ENCODE results near the gene ZNFX1. TPM values are rescaled to one million over a fixed set of nuclear protein-coding genes. Genes with fewer than 3 reads are reported as not detected.

Gene ZNFX1
- total RNA-seq, 2 experiments from 2014 or later: 50.6 to 51.6 TPM

DNA sequence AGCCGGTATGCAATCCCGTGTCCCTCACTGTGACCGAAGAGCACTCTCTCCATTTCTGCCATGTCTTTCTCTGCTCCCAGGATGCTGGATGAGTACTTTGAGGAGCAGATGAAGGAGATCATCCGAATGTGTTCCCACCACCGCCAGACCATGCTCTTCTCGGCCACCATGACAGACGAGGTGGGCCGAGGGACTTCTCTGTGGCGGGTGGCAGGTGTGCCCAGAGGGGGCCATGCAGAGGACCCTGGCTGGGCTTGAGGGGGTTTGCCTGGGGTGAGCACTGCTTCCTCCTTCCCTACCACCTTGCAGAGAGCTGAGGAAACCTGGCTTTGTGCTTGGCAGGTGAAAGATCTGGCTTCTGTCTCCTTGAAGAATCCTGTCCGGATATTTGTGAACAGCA, 44.6 kb downstream of the ZNFX1 start:
- POLR2A ChIA-PET: no interaction called here
- CTCF ChIA-PET: interaction anchor here (0.5 kb wide), 1 partner anchor 16 kb away, joined by 3 read pairs; no protein-coding TSS in a partner anchor
- H3K4me3 Mint-ChIP-seq: no peak overlapping the region
- H3K27ac Mint-ChIP-seq: no peak overlapping the region
- H3K36me3 ChIP-seq (ENCODE audit: insufficient read depth, low read length): peaks cover 88% of the 10 kb centered on the region
- H3K4me3 ChIP-seq (ENCODE audit: low read length): no peak overlapping the region
- no peaks in the 10 kb centered on the region for H3K27me3 Mint-ChIP-seq
- no peaks in the 10 kb centered on the region for H3K27me3 ChIP-seq (ENCODE audit: control insufficient read depth in 1 of 2, insufficient read depth in 2 of 2, low read length in 2 of 2)
- no peaks in the 10 kb centered on the region for H3K9me3 ChIP-seq (ENCODE audit: control insufficient read depth in 1 of 2, insufficient read depth in 1 of 2, low read length in 2 of 2)
- H3K4me1 ChIP-seq (ENCODE audit: insufficient read depth, low read length): no peaks in the 10 kb centered on the region
- intact Hi-C loops (cut with DNase I, micrococcal nuclease): no loop called here
- H3K36me3 Mint-ChIP-seq (ENCODE audit: low read depth): peaks cover 91% of the 10 kb centered on the region
- ATAC-seq (ENCODE audit: poor library complexity) (no peak), DNase-seq (no peak)
- no peak overlapping the region for H3K27ac ChIP-seq (ENCODE audit: low read depth in 1 of 2, low read length in 2 of 2)
- no peaks in the 10 kb centered on the region for H3K4me1 Mint-ChIP-seq (ENCODE audit: low read depth)
- no peaks in the 10 kb centered on the region for H3K9me3 Mint-ChIP-seq
- TF ChIP-seq, protein P1, sequence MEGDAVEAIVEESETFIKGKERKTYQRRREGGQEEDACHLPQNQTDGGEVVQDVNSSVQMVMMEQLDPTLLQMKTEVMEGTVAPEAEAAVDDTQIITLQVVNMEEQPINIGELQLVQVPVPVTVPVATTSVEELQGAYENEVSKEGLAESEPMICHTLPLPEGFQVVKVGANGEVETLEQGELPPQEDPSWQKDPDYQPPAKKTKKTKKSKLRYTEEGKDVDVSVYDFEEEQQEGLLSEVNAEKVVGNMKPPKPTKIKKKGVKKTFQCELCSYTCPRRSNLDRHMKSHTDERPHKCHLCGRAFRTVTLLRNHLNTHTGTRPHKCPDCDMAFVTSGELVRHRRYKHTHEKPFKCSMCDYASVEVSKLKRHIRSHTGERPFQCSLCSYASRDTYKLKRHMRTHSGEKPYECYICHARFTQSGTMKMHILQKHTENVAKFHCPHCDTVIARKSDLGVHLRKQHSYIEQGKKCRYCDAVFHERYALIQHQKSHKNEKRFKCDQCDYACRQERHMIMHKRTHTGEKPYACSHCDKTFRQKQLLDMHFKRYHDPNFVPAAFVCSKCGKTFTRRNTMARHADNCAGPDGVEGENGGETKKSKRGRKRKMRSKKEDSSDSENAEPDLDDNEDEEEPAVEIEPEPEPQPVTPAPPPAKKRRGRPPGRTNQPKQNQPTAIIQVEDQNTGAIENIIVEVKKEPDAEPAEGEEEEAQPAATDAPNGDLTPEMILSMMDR (IDR thresholded peaks at IDR 0.05): no peak

DNA sequence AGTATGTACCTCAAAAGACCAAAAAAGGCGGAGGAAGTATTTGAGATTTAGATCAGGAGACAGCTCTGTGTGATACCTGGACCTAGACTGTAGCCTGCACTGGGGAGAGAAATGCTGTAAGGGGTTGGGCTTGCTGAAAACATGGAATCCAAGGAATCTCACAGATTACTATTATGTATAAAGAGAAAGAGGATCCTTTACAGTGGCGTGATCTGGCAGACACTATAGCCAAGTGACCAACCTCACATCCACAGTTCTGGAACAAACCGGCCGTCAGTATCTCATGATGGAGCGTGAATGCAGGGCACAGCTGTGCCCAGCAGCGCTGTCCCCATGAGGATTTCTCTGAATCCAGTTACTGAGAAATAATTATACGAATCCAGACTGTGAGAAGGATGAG, 46.4 kb downstream of the ZNFX1 start:
- DNase-seq (no peak), ATAC-seq (ENCODE audit: poor library complexity) (no peak)
- POLR2A ChIA-PET: interaction anchor here (1.4 kb wide), 1 partner anchor 13 kb away, joined by 3 read pairs; no protein-coding TSS in a partner anchor
- TF ChIP-seq, protein P1 (IDR thresholded peaks at IDR 0.05): no peak
- intact Hi-C loops (cut with DNase I, micrococcal nuclease): no loop called here
- Histone ChIP-seq H3K27me3 (ENCODE audit: control insufficient read depth in 1 of 2, insufficient read depth in 2 of 2, low read length in 2 of 2) (no peaks in the 10 kb centered on the region), H3K9me3 (ENCODE audit: control insufficient read depth in 1 of 2, insufficient read depth in 1 of 2, low read length in 2 of 2) (no peaks in the 10 kb centered on the region), H3K4me1 (ENCODE audit: insufficient read depth, low read length) (no peaks in the 10 kb centered on the region), H3K27ac (ENCODE audit: low read depth in 1 of 2, low read length in 2 of 2) (no peak overlapping the region), H3K36me3 (ENCODE audit: insufficient read depth, low read length) (peaks cover 86% of the 10 kb centered on the region), H3K4me3 (ENCODE audit: low read length) (no peak overlapping the region)
- Mint-ChIP-seq H3K4me3 (no peak overlapping the region), H3K4me1 (ENCODE audit: low read depth) (no peaks in the 10 kb centered on the region), H3K36me3 (ENCODE audit: low read depth) (peaks cover 92% of the 10 kb centered on the region), H3K27ac (no peak overlapping the region), H3K9me3 (no peaks in the 10 kb centered on the region), H3K27me3 (no peaks in the 10 kb centered on the region)
- CTCF ChIA-PET: no interaction called here

DNA sequence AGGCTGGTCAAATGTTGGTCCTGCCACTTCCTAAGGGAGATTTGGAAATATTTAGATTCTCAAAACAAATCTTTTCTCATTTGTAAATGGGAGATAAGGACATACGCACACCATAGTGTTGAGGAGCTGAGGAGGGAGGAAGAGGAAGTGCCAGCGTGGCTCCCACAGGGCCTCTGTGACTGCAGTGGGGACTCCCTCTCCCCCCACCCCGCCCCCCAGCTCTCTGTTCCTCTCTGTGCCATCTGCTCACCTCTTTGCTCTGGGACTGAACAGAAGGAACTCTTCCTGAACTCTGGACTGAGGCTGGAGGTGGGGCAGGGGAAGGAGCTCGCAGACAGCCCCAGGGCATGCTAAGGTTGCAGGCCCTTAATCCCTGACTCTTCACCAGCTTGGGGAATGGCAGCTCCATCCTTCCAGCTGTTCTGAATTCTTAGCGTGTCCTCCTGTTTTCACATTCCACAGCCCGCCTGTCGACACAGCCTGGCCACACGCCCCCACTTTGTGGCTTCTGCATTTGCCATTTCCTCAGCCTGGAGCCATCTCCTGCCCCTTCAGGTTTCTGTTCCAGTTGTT, 47.2 kb downstream of the ZNFX1 start:
- intact Hi-C loops (cut with DNase I, micrococcal nuclease): no loop called here
- H3K27me3 Mint-ChIP-seq: no peaks in the 10 kb centered on the region
- no peak overlapping the region for H3K4me3 Mint-ChIP-seq
- no peak for ATAC-seq (ENCODE audit: poor library complexity)
- peaks cover 4% of the 10 kb centered on the region for H3K4me1 Mint-ChIP-seq (ENCODE audit: low read depth)
- Histone ChIP-seq H3K27me3 (ENCODE audit: control insufficient read depth in 1 of 2, insufficient read depth in 2 of 2, low read length in 2 of 2) (no peaks in the 10 kb centered on the region), H3K4me3 (ENCODE audit: low read length) (no peak overlapping the region), H3K9me3 (ENCODE audit: control insufficient read depth in 1 of 2, insufficient read depth in 1 of 2, low read length in 2 of 2) (no peaks in the 10 kb centered on the region), H3K27ac (ENCODE audit: low read depth in 1 of 2, low read length in 2 of 2) (no peak overlapping the region), H3K4me1 (ENCODE audit: insufficient read depth, low read length) (no peaks in the 10 kb centered on the region), H3K36me3 (ENCODE audit: insufficient read depth, low read length) (peaks cover 87% of the 10 kb centered on the region)
- peaks cover 92% of the 10 kb centered on the region for H3K36me3 Mint-ChIP-seq (ENCODE audit: low read depth)
- no peaks in the 10 kb centered on the region for H3K9me3 Mint-ChIP-seq
- peak in 2 of 14 experiments; percentile 38 to 39 for DNase-seq
- TF ChIP-seq, protein P1 (IDR thresholded peaks at IDR 0.05): no peak
- POLR2A ChIA-PET: interaction anchor here (1.4 kb wide), 1 partner anchor 13 kb away, joined by 3 read pairs; no protein-coding TSS in a partner anchor
- no peak overlapping the region for H3K27ac Mint-ChIP-seq
- CTCF ChIA-PET: no interaction called here

All from CD4-positive, alpha-beta T cell (primary cell).